GM15510 (cell line): ENCODE results near the gene MTHFD2.

ENCODE experiments used
- POLR2A ChIP-seq: IDR thresholded peaks from 3 replicates; pipeline ENCODE4 v1.6.1; 2011; ENCODE audit warnings: borderline replicate concordance; ENCODE audit not compliant: insufficient read length; ENCODE audit errors: extremely low read depth

The MTHFD2 gene

GRCh38 chr2:74212702-74213410 is 14.4 kb downstream of the MTHFD2 start:
- TF ChIP-seq POLR2A = no peak

GRCh38 chr2:74216642-74217041 is 18.2 kb downstream of the MTHFD2 start:
- no peak for TF ChIP-seq POLR2A

DNA sequence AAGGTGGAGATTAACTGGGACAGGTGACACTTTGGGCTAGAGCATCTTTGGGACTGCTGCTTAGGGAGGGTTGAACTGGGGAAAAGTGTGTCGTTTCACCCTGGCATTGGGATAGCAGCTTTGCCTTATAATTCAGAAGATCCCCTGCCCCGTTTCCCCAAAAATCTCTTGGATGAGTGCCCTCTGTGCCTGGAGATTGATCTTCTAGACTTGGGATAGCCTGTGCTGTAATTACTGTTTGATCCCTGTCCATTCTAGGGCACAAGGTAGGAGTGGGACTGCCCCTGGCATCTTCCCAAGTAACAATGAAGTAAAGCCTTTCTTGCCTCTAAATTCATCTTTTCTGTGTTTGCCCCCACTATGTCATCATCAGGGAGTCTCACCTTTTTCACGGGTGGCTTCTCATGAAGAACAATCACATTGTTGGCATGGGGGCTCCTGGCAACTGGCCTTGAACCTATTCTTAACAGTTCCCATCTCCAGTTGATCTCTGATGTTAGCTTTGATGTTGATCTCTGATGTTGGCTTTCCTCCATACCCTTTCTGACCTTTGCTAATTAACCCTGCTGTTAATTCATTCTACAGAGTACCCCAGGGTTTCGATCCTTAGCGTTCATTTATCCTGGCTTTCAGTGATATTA is 21.6 kb downstream of the MTHFD2 start:
- TF ChIP-seq POLR2A = no peak

- no peak for TF ChIP-seq POLR2A
These were observed 22.7 kb downstream of the MTHFD2 start for GRCh38 chr2:74221091-74221490.

- no peak for TF ChIP-seq POLR2A
These were observed 23.3 kb downstream of the MTHFD2 start for GRCh38 chr2:74221604-74222299.

GRCh38 chr2:74222300-74222650 is 23.9 kb downstream of the MTHFD2 start:
- TF ChIP-seq POLR2A = no peak

GRCh38 chr2:74223941-74224770 is 25.7 kb downstream of the MTHFD2 start:
- no peak for TF ChIP-seq POLR2A

- TF ChIP-seq POLR2A = no peak
These were observed 27.5 kb downstream of the MTHFD2 start for GRCh38 chr2:74225698-74226459.

DNA sequence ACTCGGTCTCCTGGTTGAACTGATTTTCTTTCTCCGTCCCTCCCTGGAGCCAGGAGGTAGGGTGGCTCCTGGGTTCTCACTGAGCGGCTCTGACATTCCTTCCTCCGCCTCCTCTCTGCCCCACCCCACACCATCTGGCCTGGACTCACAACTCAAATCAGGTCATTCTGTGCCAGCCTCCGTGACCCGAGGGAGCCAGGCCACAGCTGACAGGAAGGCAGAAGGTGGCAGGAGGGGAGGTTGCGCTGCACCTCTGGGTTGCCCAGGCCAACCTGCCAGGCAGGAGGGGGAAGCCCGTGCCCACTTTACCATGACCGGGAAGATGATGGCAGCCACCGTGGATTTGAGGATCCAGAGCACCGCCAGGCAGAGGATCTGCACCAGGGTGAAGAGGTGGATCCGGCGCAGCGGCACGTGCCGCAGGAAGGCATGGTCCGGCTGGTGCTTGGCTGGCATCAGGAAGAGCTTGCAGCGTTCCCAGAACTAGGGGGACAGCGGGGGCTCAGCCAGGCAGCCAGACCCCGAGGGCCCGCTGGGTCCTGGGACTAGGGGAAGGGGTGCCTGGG is 28.3 kb downstream of the MTHFD2 start:
- no peak for TF ChIP-seq POLR2A

DNA sequence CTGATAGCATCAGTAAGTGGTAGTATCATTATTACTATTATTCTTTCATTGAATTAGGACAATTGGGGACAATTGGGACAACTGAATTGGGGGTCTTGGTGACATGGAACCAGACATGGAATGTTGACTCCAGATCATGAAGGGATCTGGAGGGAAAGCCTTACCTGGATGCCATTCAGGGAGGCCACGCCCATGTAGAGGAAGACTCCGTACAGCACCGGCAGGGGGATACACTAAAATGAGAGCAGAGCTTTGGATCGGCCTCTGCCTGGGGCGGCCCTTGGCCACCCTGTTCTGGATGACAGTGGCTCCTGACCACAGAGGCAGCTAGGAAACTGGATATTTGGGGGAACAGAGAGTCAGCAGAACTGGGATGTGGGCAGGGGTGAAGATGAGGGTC is 29.2 kb downstream of the MTHFD2 start:
- TF ChIP-seq POLR2A = no peak

GRCh38 chr2:74228772-74229171 is 30.4 kb downstream of the MTHFD2 start:
- TF ChIP-seq POLR2A = no peak

DNA sequence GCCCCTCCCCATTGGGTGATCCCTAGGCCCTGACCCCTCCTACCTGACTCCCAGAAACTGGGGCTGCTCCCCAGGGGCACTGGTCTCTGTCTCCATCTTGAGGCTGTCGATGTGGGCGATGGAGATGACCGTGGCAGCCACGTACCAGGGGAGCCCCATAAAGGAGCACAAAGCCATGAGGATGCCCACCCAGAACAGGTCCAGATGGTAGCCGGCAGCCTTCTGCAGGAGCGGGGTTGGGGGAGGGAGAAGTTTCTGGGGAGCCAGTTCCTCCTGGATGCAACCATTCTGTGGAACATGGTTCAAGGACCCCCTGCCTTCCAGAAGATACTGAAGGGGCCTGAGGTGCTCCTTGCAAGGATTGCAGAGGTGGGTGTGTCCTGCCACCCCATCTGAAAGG is 34.0 kb downstream of the MTHFD2 start:
- TF ChIP-seq POLR2A = no peak

DNA sequence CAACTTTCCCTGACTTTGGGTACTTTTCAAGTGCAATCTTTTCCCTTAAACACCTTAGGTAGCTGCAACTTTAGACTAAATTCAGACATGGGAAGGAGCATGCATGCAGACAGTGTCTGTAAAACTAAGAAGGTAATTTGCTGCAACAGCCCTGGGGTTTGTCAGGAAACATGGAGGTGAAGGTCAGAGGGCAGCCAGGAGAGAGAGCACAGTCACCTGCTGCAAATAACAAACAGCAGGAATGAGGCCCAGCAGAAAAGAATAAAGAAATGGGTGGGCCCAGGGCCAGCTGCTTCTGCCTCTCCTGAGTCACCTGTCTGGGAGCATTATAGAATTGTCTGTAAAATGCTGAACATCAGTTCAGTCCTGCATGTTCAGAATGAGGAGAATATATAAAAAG is 35.2 kb downstream of the MTHFD2 start:
- no peak for TF ChIP-seq POLR2A

- no peak for TF ChIP-seq POLR2A
These were observed 36.6 kb downstream of the MTHFD2 start for GRCh38 chr2:74235041-74235440.
